HepG2 (cell line): ENCODE results near the gene CLIC1. TPM values are rescaled to one million over a fixed set of nuclear protein-coding genes. Genes with fewer than 3 reads are reported as not detected.

ENCODE experiments used
- ARNT2 ChIP-seq: sonication (generic); formaldehyde crosslinking; IDR thresholded peaks from 2 replicates; pipeline ENCODE4 v1.8.0; 2022; ENCODE audit warnings: mild to moderate bottlenecking, low read depth, missing genetic modification reagents, moderate library complexity
- FOXP1 ChIP-seq, 2 experiments: fragments of 450-650 bp in 1 of 2; IDR thresholded peaks; 2 replicates each; pipeline ENCODE4 v1.6.1; 2017 to 2018; ENCODE audit warnings: antibody characterized with exemption in 1 of 2
- HDAC1 ChIP-seq: sonication (generic); formaldehyde crosslinking; IDR thresholded peaks from 2 replicates; pipeline ENCODE4 v1.5.1; 2020; ENCODE audit warnings: mild to moderate bottlenecking, missing genetic modification reagents
- KLF13 ChIP-seq: sonication (generic); formaldehyde crosslinking; IDR thresholded peaks from 2 replicates; pipeline ENCODE4 v1.4.0; 2020; ENCODE audit warnings: mild to moderate bottlenecking, missing genetic modification reagents
- PCBP1 ChIP-seq: fragments of 200-400 bp; formaldehyde crosslinking; IDR thresholded peaks from 2 replicates; pipeline ENCODE4 v1.6.1; 2017; ENCODE audit warnings: mild to moderate bottlenecking, low read depth, low read length, borderline replicate concordance
- SMC3 ChIP-seq: IDR thresholded peaks from 2 replicates; pipeline ENCODE4 v1.6.1; 2011; ENCODE audit warnings: low read length, improper control_type of control experiment
- ZBTB7A ChIP-seq: sonication (generic); formaldehyde crosslinking; IDR thresholded peaks from 2 replicates; pipeline ENCODE4 v1.8.0; 2022; ENCODE audit warnings: mild to moderate bottlenecking, missing genetic modification reagents
- ZMAT3 ChIP-seq: sonication (generic); formaldehyde crosslinking; conservative IDR thresholded peaks from 2 replicates; pipeline ENCODE4 v1.7.0; 2021; ENCODE audit warnings: missing genetic modification reagents
- ZNF121 ChIP-seq: sonication (generic); formaldehyde crosslinking; IDR thresholded peaks from 2 replicates; pipeline ENCODE4 v1.5.0; 2020; ENCODE audit warnings: mild to moderate bottlenecking, missing genetic modification reagents
- ZNF225 ChIP-seq: sonication (generic); formaldehyde crosslinking; IDR thresholded peaks from 2 replicates; pipeline ENCODE4 v1.4.0; 2020; ENCODE audit warnings: mild to moderate bottlenecking, missing genetic modification reagents
- ZNF570 ChIP-seq: sonication (generic); formaldehyde crosslinking; IDR thresholded peaks from 2 replicates; pipeline ENCODE4 v1.4.0; 2020; ENCODE audit warnings: mild to moderate bottlenecking, missing genetic modification reagents, borderline replicate concordance
- ZNF605 ChIP-seq: sonication (generic); formaldehyde crosslinking; IDR thresholded peaks from 2 replicates; pipeline ENCODE4 v1.8.0; 2022; ENCODE audit warnings: mild to moderate bottlenecking, missing genetic modification reagents
- polyA plus RNA-seq, 8 experiments: library from polyadenylated mRNA; depleted of rRNA in 3 of 8; stranded (reverse) in 7 of 8; unstranded in 1 of 8; fragments of >200 nt; fragmentation: Illumina TruSeq in 4 of 8; extraction: Trizol in 4 of 8; gene quantifications; 2 replicates each; pipeline versions ENCODE4 v1.2.1 to v1.2.3, GENCODE V29; 2011 to 2016; ENCODE audit warnings: low read depth in 4 of 8, missing spikeins in 1 of 8, mixed read lengths in 1 of 8; ENCODE audit not compliant: insufficient read depth in 1 of 8
- total RNA-seq, 5 experiments: library from RNA; depleted of rRNA; stranded (reverse); fragments of >200 nt; fragmentation: Illumina TruSeq; extraction: Trizol; gene quantifications; 2 replicates each; pipeline ENCODE4 v1.2.3, GENCODE V29; 2016; ENCODE audit warnings: low read depth in 1 of 5
- TF ChIP-seq, protein P1 (sequence below): sonication (generic); formaldehyde crosslinking; IDR thresholded peaks from 2 replicates; pipeline ENCODE4 v1.5.0; 2020; ENCODE audit warnings: missing genetic modification reagents, mild to moderate bottlenecking, borderline replicate concordance
- TF ChIP-seq, protein P2 (sequence below): sonication (generic); formaldehyde crosslinking; IDR thresholded peaks from 2 replicates; pipeline ENCODE4 v1.9.0; 2021; ENCODE audit warnings: missing genetic modification reagents, mild to moderate bottlenecking, borderline replicate concordance
- TF ChIP-seq, protein P3 (sequence below): fragments of 450-650 bp; IDR thresholded peaks from 2 replicates; pipeline ENCODE4 v1.6.1; 2016
- TF ChIP-seq, protein P4 (sequence below): sonication (generic); formaldehyde crosslinking; IDR thresholded peaks from 2 replicates; pipeline ENCODE4 v1.5.0; 2020; ENCODE audit warnings: mild to moderate bottlenecking, missing genetic modification reagents
- TF ChIP-seq, protein P5 (sequence below): IDR thresholded peaks from 2 replicates; pipeline ENCODE4 v1.6.1; 2016; ENCODE audit warnings: missing genetic modification reagents, missing compliant biosample characterization

CLIC1 gene
- total and polyA plus RNA-seq, 2 of the 13 experiments (the other 11 are each of a cell fraction or from before 2014, with no cell fraction given): 602 to 891 TPM

DNA sequence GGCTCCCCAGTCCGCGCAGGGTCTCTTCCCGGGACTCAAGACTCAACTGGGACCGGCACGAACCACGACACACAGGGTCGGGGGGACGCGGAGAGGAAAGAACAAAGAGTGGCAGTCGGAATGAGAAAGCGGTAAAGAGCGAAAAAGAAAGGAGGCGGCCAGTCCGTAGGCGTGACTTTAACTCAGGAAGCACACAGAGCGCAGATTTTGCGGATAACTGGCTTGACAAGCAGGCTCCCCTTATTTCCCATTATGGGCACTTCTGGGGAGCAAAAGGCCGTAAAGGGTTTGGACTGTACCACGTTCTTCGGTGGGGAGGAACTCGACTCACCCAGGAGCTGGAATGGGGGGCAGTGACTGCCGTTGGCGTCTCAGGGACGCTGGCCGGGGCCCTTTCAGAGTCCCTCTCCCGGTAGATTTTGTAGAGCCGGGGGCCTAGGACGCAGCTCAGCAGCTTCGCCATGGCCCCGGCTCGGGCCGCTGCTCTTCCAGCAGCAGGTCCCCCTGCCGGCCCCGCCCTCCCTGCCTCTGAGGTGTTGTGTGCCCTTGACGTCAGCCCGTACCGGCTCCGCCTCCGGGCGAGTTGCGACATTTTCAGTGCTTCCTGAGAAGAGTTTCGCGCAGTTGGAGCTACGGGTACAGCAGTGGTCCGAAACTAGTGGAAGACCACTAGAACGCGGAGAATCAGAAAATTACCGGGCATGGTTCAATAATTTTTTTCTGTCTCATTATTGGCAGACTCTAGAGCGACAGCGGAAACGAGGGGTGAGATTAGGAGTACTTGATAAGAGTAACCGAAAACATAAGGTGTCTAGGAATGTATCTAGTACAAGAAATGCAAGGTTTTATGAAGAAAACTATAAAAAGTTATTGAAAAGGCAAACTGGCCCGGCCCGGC is 33.3 kb downstream of the CLIC1 start, which contains the start of gene ABHD16A (continued):
- TF ChIP-seq ZNF570 (CRISPR knock-in tag) (no peak), ARNT2 (CRISPR knock-in tag) (0 out of 2 replicates have a peak, but pooled peaks have one; percentile 15), ZNF225 (CRISPR knock-in tag) (no peak), SMC3 (peak; percentile 37; the same call in 1 of the 2 replicates), FOXP1 (IDR thresholded peaks at IDR 0.05) (no peak), FOXP1 (CRISPR knock-in tag; IDR thresholded peaks at IDR 0.05) (peak; percentile 74), PCBP1 (peak; percentile 66; the same call in 1 of the 2 replicates), ZNF121 (CRISPR knock-in tag) (no peak), ZBTB7A (CRISPR knock-in tag) (no peak), KLF13 (CRISPR knock-in tag) (no peak), HDAC1 (CRISPR knock-in tag) (peak; percentile 86), ZMAT3 (CRISPR knock-in tag) (peak; percentile 50; the same call in 1 of the 2 replicates), ZNF605 (CRISPR knock-in tag) (peak; percentile 95)
- TF ChIP-seq, protein P1, sequence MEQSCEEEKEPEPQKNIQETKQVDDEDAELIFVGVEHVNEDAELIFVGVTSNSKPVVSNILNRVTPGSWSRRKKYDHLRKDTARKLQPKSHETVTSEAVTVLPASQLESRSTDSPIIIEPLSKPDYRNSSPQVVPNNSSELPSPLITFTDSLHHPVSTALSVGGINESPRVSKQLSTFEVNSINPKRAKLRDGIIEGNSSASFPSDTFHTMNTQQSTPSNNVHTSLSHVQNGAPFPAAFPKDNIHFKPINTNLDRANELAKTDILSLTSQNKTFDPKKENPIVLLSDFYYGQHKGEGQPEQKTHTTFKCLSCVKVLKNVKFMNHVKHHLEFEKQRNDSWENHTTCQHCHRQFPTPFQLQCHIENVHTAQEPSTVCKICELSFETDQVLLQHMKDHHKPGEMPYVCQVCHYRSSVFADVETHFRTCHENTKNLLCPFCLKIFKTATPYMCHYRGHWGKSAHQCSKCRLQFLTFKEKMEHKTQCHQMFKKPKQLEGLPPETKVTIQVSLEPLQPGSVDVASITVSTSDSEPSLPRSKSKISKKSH: peak; percentile 68; the same call in 1 of the 2 replicates
- TF ChIP-seq, protein P2, sequence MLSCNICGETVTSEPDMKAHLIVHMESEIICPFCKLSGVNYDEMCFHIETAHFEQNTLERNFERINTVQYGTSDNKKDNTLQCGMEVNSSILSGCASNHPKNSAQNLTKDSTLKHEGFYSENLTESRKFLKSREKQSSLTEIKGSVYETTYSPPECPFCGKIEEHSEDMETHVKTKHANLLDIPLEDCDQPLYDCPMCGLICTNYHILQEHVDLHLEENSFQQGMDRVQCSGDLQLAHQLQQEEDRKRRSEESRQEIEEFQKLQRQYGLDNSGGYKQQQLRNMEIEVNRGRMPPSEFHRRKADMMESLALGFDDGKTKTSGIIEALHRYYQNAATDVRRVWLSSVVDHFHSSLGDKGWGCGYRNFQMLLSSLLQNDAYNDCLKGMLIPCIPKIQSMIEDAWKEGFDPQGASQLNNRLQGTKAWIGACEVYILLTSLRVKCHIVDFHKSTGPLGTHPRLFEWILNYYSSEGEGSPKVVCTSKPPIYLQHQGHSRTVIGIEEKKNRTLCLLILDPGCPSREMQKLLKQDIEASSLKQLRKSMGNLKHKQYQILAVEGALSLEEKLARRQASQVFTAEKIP (CRISPR knock-in tag): no peak
- TF ChIP-seq, protein P3, sequence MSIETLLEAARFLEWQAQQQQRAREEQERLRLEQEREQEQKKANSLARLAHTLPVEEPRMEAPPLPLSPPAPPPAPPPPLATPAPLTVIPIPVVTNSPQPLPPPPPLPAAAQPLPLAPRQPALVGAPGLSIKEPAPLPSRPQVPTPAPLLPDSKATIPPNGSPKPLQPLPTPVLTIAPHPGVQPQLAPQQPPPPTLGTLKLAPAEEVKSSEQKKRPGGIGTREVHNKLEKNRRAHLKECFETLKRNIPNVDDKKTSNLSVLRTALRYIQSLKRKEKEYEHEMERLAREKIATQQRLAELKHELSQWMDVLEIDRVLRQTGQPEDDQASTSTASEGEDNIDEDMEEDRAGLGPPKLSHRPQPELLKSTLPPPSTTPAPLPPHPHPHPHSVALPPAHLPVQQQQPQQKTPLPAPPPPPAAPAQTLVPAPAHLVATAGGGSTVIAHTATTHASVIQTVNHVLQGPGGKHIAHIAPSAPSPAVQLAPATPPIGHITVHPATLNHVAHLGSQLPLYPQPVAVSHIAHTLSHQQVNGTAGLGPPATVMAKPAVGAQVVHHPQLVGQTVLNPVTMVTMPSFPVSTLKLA: no peak
- TF ChIP-seq, protein P4, sequence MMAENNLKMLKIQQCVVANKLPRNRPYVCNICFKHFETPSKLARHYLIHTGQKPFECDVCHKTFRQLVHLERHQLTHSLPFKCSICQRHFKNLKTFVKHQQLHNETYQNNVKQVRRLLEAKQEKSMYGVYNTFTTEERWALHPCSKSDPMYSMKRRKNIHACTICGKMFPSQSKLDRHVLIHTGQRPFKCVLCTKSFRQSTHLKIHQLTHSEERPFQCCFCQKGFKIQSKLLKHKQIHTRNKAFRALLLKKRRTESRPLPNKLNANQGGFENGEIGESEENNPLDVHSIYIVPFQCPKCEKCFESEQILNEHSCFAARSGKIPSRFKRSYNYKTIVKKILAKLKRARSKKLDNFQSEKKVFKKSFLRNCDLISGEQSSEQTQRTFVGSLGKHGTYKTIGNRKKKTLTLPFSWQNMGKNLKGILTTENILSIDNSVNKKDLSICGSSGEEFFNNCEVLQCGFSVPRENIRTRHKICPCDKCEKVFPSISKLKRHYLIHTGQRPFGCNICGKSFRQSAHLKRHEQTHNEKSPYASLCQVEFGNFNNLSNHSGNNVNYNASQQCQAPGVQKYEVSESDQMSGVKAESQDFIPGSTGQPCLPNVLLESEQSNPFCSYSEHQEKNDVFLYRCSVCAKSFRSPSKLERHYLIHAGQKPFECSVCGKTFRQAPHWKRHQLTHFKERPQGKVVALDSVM: peak; percentile 37; the same call in 1 of the 2 replicates
- TF ChIP-seq, protein P5, sequence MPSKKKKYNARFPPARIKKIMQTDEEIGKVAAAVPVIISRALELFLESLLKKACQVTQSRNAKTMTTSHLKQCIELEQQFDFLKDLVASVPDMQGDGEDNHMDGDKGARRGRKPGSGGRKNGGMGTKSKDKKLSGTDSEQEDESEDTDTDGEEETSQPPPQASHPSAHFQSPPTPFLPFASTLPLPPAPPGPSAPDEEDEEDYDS (CRISPR knock-in tag): peak; percentile 92
